Rectal smooth muscle tissue (tissue), 1 donor: ENCODE measurements around the gene DHFR.

Source experiments
- H3K27ac ChIP-seq: one replicate; pipeline ENCODE4 v1.7.0; 2013; ENCODE audit warnings: low read depth, low read length, inconsistent platforms
- H3K27me3 ChIP-seq: one replicate; pipeline ENCODE4 v1.7.0; 2013; ENCODE audit warnings: low read length; ENCODE audit not compliant: control insufficient read depth, insufficient read depth
- H3K36me3 ChIP-seq: one replicate; pipeline ENCODE4 v1.7.0; 2013; ENCODE audit warnings: low read length; ENCODE audit not compliant: control insufficient read depth, insufficient read depth
- H3K4me1 ChIP-seq: one replicate; pipeline ENCODE4 v1.7.0; 2013; ENCODE audit warnings: low read length; ENCODE audit not compliant: control insufficient read depth, insufficient read depth
- H3K4me3 ChIP-seq: one replicate; pipeline ENCODE4 v1.7.0; 2013; ENCODE audit warnings: low read length
- H3K9ac ChIP-seq: one replicate; pipeline ENCODE4 v1.7.0; 2013; ENCODE audit warnings: low read length

DHFR gene

DNA sequence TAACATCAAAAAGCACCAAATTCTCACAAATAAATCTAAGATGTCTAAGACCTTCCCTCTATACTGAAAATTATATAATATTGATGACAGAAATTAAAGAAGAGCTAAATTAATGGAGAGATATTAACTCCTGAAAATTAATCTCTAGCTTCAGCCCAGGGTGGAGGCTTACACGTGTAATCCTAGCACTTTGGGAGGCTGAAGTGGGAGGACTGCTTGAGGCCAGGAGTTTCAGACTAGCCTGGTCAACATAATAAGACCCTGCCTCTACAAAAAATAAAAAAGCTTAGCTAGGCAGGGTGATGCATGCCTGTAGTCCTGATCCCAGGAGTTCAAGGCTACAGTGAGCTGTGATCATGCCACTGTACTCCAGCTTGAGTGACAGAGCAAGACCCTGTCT lies 45.1 kb downstream of the DHFR start:
- H3K9ac ChIP-seq, result no peak overlapping the region
- no peak overlapping the region for H3K4me3 ChIP-seq

DNA sequence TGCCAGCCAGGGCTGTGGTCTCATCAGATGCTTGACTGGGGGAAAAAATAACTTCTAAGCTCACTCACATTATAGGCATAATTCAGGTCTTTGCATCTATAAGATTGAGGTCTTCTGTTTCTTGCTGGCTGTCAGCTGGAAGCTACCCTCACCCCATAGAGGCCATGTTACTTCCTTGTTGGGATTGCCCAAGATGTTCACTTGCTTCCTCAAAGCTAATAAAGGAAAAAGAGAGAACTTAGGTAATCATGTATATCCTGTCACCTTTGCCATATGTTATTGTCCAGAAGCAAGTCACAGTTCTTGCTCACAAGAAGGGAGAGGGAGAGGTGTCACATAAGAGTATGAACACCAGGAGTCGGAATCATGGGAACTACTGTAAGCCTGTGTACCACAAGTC lies 46.1 kb downstream of the DHFR start:
- H3K27ac ChIP-seq, result no peak overlapping the region
- no peak overlapping the region for H3K9ac ChIP-seq
- H3K27me3 ChIP-seq, result no peaks in the 10 kb centered on the region
- H3K36me3 ChIP-seq, result no peaks in the 10 kb centered on the region
- no peaks in the 10 kb centered on the region for H3K4me1 ChIP-seq
- no peak overlapping the region for H3K4me3 ChIP-seq

More for the DNA sequence above, 45.1 kb downstream of the DHFR start:
- Histone ChIP-seq H3K4me1 (no peaks in the 10 kb centered on the region), H3K27ac (no peak overlapping the region), H3K36me3 (no peaks in the 10 kb centered on the region), H3K27me3 (no peaks in the 10 kb centered on the region)

DNA sequence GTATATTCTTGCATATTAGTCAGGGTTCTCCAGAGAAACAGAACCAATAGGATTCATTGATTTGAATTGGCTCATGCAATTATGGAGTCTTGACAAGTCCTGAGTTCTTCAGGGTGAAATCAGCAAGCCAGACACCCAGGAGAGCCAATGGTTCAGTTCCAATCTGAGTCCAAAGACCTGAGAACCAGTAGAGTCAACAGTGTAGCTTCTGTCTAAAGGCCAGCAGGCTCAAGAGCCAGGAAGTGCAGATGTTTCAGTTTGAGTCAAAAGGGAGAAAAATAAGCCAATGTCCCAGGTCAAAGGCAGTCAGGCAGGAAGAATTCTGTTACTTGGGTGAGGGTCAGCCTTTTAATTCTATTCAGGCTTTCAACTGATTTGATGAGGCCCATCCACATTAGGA lies 47.0 kb downstream of the DHFR start:
- Histone ChIP-seq H3K4me3 (no peak overlapping the region), H3K27me3 (no peaks in the 10 kb centered on the region), H3K36me3 (no peaks in the 10 kb centered on the region), H3K27ac (no peak overlapping the region), H3K4me1 (no peaks in the 10 kb centered on the region), H3K9ac (no peak overlapping the region)

DNA sequence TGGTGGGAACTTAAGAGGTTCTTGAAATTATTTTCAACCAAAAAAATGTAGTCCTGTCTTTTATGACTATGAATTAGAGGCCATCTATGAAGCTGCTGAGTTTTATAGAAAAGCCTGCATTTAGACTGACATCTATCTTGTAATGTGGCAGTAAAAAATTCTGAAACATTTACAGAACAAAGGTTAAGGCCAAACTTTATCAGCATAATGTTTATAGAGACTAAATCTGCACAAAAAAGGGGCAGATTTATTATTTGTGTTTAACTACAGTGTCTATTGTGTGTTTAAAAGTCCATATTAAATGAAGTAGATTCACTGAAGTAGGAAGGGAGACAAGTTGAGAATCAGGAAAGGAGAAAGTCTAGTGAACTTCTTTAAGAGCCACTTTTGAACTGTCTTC lies 47.4 kb downstream of the DHFR start:
- no peak overlapping the region for H3K27ac ChIP-seq
- H3K27me3 ChIP-seq, result no peaks in the 10 kb centered on the region
- no peaks in the 10 kb centered on the region for H3K36me3 ChIP-seq
- no peak overlapping the region for H3K9ac ChIP-seq
- no peaks in the 10 kb centered on the region for H3K4me1 ChIP-seq
- H3K4me3 ChIP-seq, result no peak overlapping the region

DNA sequence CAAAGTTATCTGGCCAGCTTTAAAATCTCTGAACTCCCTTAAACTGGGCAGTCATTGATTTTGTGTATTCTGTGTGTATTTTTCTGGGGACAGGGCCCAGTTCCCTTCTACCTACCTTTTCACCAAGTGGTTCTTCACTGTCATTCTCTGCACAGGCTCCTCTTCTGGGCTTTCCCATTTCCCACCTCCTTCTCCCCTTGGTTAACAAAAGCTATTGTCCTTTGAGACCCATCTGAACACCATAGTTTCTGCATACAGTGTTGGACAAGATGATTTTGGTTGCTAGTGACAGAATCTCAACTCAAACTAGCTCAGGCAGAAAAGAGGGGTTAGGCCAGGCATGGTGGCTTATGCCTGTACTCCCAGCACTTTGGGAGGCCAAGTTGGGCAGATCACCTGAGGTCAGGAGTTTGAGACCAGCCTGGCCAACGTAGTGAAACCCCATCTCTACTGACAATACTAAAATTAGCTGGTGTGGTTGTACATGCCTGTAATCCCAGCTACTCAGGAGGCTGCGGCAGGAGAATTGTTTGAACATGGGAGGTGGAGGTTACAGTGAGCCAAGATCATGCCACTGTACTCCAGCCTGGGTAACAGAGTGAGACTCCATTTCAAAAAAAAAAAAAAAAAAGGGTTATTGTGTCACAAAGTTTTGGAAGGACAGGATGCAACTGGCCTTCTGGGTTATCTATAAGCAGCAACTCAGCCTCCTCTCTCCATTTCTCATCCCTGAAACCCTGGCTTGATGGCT lies 53.7 kb downstream of the DHFR start:
- H3K9ac ChIP-seq, result no peak overlapping the region
- H3K36me3 ChIP-seq, result no peaks in the 10 kb centered on the region
- no peak overlapping the region for H3K4me3 ChIP-seq
- no peaks in the 10 kb centered on the region for H3K27me3 ChIP-seq
- no peak overlapping the region for H3K27ac ChIP-seq
- no peaks in the 10 kb centered on the region for H3K4me1 ChIP-seq

DNA sequence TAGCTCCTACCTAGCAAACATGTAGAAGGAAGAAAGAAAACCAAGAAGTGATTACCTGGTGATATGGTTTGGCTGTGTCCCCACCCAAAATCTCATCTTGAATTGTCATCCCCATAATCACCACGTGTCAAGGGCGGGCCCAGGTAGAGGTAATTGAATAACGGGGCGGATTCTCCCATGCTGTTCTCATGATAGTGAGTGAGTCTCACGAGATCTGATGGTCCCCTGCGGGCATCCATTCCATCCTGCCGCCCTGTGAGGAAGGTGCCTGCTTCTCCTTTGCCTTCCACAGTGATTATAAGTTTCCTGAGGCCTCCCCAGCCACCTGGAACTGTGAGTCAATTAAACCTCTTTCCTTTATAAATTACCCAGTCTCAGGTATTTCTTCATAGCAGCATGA lies 57.3 kb downstream of the DHFR start:
- H3K27me3 ChIP-seq, result no peaks in the 10 kb centered on the region
- H3K27ac ChIP-seq, result no peak overlapping the region
- H3K4me3 ChIP-seq, result no peak overlapping the region
- no peaks in the 10 kb centered on the region for H3K36me3 ChIP-seq
- H3K4me1 ChIP-seq, result no peaks in the 10 kb centered on the region
- H3K9ac ChIP-seq, result no peak overlapping the region

DNA sequence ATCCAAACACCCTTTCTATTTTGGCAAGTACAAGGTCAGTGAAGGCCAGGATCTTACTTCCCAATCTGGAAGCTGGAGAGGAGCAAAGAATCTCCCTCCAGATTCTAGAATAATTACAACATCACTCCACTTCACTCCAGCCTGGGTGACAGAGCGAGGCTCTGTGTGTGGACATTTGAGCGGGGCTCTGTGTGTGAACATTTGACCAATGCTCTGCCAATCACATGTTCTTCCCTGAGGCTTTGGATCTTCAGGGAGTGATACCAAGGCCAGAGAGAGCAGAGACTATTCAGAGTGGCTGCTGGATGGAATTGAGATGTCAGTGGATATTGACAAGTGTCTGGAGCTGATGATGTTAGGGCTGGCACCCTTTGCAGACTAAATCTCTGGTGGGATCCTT lies 60.0 kb downstream of the DHFR start:
- Histone ChIP-seq H3K4me3 (no peak overlapping the region), H3K27me3 (no peaks in the 10 kb centered on the region), H3K4me1 (no peaks in the 10 kb centered on the region), H3K9ac (no peak overlapping the region), H3K36me3 (no peaks in the 10 kb centered on the region), H3K27ac (no peak overlapping the region)

DNA sequence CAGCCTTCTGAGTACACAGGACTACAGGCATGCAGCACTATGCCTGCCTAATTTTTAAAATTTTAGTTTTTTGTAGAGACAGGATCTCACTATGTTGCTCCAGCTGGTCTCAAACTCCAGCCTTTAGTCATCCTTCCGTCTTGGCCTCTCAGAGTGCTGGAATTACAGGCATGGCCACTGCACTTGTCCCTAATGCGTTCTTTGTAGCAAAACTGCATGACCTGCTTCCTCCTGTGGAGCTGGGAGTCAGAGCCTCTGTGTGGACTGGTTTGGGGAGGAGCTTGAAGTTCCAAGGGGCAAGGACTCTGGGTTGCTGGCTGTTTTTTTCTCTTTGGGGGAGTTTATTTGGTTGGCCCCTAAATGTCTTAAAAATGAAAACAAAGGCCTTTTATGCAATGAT lies 62.0 kb downstream of the DHFR start:
- H3K27me3 ChIP-seq, result no peaks in the 10 kb centered on the region

DNA sequence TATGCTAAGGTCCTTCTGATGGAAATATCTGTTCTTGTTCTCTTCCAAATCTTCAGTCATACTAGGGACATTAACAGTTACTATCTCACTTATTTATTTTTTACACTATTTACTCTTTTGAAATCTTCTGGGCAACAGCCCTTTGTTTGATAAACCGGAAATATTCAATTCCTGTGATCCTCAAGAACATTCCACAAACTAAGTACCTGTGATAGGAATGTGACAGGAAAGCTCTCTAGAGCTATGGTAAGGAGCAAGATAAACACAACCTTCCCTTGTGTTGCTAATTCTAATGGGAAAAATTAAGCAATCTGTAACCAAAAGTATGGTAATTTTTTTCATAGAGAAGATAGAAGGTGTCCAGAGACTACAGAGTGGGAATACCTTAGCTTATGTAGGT lies 62.7 kb downstream of the DHFR start:
- Histone ChIP-seq H3K9ac (no peak overlapping the region), H3K36me3 (no peaks in the 10 kb centered on the region), H3K4me3 (no peak overlapping the region), H3K4me1 (no peaks in the 10 kb centered on the region), H3K27ac (no peak overlapping the region), H3K27me3 (no peaks in the 10 kb centered on the region)

More for the DNA sequence above, 62.0 kb downstream of the DHFR start:
- no peaks in the 10 kb centered on the region for H3K4me1 ChIP-seq
- no peak overlapping the region for H3K27ac ChIP-seq
- H3K9ac ChIP-seq, result no peak overlapping the region
- no peak overlapping the region for H3K4me3 ChIP-seq
- H3K36me3 ChIP-seq, result no peaks in the 10 kb centered on the region

DNA sequence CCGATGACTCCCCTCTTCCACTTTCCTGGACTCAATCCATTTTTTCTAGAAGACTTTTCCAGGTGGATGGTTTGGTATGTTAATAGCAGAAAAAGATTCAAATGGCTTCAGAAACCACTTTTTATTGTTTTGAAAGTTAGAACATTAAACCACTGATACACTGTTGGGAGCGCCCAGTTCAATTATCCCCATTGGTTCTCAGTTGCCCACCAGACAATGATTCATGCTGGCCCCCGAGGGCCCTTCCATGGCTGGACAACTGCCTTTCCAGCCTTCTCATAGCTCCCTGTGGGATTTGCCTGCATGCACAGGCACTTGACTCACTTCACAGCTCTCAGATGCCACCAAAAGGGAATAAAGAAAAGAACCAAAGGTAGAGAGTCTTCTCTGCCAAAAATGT lies 63.4 kb downstream of the DHFR start:
- Histone ChIP-seq H3K36me3 (no peaks in the 10 kb centered on the region), H3K27me3 (no peaks in the 10 kb centered on the region), H3K4me1 (no peaks in the 10 kb centered on the region), H3K4me3 (no peak overlapping the region), H3K27ac (no peak overlapping the region), H3K9ac (no peak overlapping the region)

DNA sequence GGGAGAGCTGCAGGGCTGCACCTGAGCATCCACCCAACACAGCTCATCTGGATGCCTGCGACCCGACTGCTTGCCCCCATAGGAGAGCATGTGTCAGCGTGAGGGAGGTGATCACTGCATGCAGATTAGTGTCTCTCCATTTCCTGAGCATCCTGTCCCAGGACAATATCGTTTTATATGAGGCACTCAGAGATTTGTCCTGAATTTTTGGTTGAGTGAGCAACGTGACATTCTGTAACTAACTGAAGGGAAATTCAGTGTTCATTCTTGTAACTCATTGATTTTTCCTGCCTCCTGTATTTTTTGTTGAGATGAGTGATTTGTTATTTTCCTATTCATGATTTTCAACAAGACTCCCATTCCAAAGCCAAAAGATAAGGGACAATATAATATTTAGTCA lies 64.0 kb downstream of the DHFR start:
- no peaks in the 10 kb centered on the region for H3K4me1 ChIP-seq

DNA sequence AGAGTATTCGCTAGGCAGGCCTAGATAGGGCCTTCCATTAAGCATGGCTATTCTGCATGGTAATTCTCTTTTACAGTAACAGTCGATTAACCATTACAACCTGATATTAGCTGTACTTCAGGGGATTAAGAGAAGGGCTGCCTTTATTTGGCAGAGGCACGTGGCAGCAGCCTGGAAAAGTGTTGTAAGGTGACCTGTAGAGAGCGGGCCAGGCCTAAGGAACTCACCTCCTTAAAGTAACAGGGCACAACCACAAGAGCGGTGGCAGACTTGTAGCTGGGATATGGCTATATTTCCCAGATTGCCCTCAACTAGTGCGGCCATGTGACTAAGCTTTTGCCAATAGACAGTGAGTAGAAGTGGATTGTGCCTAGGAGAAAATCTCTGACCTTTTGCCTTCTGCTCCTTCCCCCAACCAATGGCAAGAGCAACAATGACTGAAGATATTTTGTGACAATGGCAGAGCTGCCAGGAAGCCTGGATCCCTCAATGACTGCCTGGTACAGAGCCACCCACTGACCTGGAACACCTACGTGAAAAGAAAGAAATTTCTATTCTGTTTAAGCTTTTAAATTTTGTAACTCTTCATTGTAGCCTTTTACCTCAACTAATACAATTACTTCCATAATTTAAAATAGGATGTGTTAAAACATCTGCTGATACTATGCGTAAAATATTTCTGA lies 65.8 kb downstream of the DHFR start:
- Histone ChIP-seq H3K4me3 (no peak overlapping the region), H3K4me1 (no peaks in the 10 kb centered on the region), H3K27ac (no peak overlapping the region), H3K27me3 (no peaks in the 10 kb centered on the region), H3K36me3 (no peaks in the 10 kb centered on the region), H3K9ac (no peak overlapping the region)

More for the DNA sequence above, 64.0 kb downstream of the DHFR start:
- Histone ChIP-seq H3K27ac (no peak overlapping the region), H3K27me3 (no peaks in the 10 kb centered on the region), H3K36me3 (no peaks in the 10 kb centered on the region), H3K9ac (no peak overlapping the region), H3K4me3 (no peak overlapping the region)

DNA sequence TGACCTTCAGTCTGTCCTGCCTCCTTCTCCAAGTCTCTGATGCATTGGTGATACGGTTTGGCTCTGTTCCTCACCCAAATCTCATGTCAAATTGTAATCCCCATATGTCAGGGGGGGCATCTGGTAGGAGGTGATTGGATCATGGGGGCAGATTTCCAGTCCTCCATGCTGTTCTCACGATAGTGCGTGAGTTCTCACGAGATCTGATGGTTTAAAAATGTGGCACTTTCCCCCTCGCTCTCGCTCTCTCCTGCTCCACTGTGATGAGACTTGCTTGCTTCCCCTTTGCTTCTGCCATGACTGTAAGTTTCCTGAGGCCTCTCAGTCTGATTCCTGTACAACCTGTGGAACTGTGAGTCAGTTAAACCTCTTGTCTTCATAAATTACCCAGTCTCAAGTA lies 70.0 kb downstream of the DHFR start:
- H3K36me3 ChIP-seq, result no peaks in the 10 kb centered on the region
- no peaks in the 10 kb centered on the region for H3K4me1 ChIP-seq
- no peaks in the 10 kb centered on the region for H3K27me3 ChIP-seq
- H3K9ac ChIP-seq, result no peak overlapping the region
- no peak overlapping the region for H3K27ac ChIP-seq
- no peak overlapping the region for H3K4me3 ChIP-seq
